Pancreas (tissue), 10 donors: ENCODE results near the gene ELL3. TPM values are rescaled to one million over a fixed set of nuclear protein-coding genes. Genes with fewer than 3 reads are reported as not detected.

Experiments
- ATAC-seq, 4 donors: fragments of 200-7000 bp; cut with Tn5 transposase; one replicate each; pipeline versions ENCODE4 v1.8.0 to v1.9.1; 2020; ENCODE audit warnings: mild to moderate bottlenecking in 4 of 4, moderate library complexity in 4 of 4
- DNase-seq, 6 donors: peaks; one replicate each; pipeline ENCODE4 v3.0.0-alpha.2; 2020
- FAIRE-seq: peaks from 2 replicates; lab custom pipeline; 2012; peaks lifted over from hg19 to GRCh38; lab: Jason Lieb, UNC
- H3K27ac ChIP-seq, 4 donors: fragments of 200-600 bp; sonication (generic); 1 replicate in 3 of 4; 2 replicates in 1 of 4; pipeline versions ENCODE4 v1.5.0 to v1.8.0; 2020
- H3K27me3 ChIP-seq, 4 donors: fragments of 200-600 bp; one replicate each; pipeline ENCODE4 v1.8.0; 2021
- H3K36me3 ChIP-seq, 3 donors: fragments of 200-600 bp; sonication (generic) in 1 of 3; one replicate each; pipeline versions ENCODE4 v1.5.0 to v1.8.0; 2020 to 2021
- H3K4me1 ChIP-seq, 3 donors: fragments of 200-600 bp; one replicate each; pipeline ENCODE4 v1.8.0; 2021
- H3K4me3 ChIP-seq, 4 donors: fragments of 200-600 bp; sonication (generic) in 2 of 4; one replicate each; pipeline versions ENCODE4 v1.5.0 to v1.8.0; 2020 to 2021
- H3K9me3 ChIP-seq, 4 donors: fragments of 200-600 bp; one replicate each; pipeline ENCODE4 v1.8.0; 2021
- WGBS, 2 donors: extraction: QIAGEN DNeasy Blood & Tissue Kit; methylation state at CpG; one replicate each; pipeline ENCODE4 v1.1.7; 2013; 5-methylcytosine and 5-hydroxymethylcytosine counted together
- intact Hi-C, 3 donors: fragments of 100-400 bp; cut with DNase I; formaldehyde crosslinking; loops; one replicate each; pipeline versions ENCODE4 v1.11.1 to v1.14.2; 2022
- polyA plus RNA-seq, 2 donors: library from polyadenylated mRNA; stranded (reverse); fragments of 200-250 nt; gene quantifications; one replicate each; pipeline ENCODE4 v1.2.3, GENCODE V29; 2013
- total RNA-seq, 6 donors: library from RNA; stranded (reverse); fragmentation: NEBNext Ultra II Directional in 4 of 6; extraction: Animal tissue kit (Norgen Biotek cat#: 25700) in 4 of 6; gene quantifications; one replicate each; pipeline versions ENCODE4 v1.2.1 to v1.2.4, GENCODE V29; 2021 to 2023
- TF ChIP-seq, protein P1 (sequence below), 4 donors: fragments of 200-600 bp; sonication (generic) in 3 of 4; IDR thresholded peaks; one replicate each; pipeline versions ENCODE4 v1.5.0 to v1.8.0; 2021; ENCODE audit warnings: antibody characterized with exemption in 4 of 4
- donor health status: healthy with polysubstance abuse.
- donor health status: DM: no; HTN: no; CAD: no; lungs with moderate emphysema.
- donor health status: DM: no; HTN: no; CAD: no.
- donor health status: control.
- donor health status: control.
- donor health status: Bipolar disorder and iron deficiency.
- donor health status: DM: yes; HTN: yes; CAD: no.
- donor health status: DM: no; HTN: no; CAD: no.
- donor health status: DM: no; HTN: no; CAD: no.
- donor health status: DM: yes; HTN: yes; CAD: no.

ELL3 gene
- total and polyA plus RNA-seq, 8 donors, result 1.2 to 3.1 (median 2.0) TPM

DNA sequence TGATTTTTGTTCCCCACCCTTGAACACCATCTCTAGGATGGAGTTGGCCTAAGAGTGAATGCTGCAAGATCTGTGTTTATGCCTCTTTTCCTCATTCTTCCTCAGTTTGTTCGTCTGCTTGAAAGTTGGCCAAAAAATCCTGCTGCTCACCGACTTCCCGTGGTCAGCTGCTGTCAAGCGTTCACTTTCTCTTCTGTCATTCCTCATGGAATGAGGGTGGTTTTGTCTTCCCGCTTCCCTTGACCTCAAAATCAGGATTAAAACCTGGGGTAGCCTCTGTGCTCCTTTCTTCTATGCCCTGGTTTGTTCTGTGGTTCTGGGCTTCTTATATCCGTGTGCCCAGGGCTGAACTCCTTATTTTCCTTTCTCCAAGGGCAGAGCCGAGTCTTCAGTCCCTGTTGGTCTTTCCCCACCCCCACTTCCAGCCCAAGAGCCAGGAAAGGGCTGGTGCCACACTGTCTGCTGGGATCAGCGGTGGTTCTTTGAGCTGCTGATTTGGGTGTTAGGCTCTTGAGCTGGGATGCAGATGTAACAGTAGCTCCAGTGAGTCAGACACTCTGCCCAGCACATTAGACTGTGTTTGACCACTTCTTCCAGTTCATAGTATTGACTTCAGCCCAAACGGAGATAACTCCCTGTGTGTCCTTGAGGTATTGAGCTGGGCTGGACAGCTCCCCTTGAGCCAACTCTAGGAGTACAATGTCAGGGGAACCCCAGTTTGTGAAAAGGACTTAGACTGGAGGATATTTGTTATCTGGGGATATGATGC lies 17.7 kb upstream of the ELL3 start:
- peak overlapping the region in 2 of 4 donors; percentile 26 to 98 for H3K27ac ChIP-seq

DNA sequence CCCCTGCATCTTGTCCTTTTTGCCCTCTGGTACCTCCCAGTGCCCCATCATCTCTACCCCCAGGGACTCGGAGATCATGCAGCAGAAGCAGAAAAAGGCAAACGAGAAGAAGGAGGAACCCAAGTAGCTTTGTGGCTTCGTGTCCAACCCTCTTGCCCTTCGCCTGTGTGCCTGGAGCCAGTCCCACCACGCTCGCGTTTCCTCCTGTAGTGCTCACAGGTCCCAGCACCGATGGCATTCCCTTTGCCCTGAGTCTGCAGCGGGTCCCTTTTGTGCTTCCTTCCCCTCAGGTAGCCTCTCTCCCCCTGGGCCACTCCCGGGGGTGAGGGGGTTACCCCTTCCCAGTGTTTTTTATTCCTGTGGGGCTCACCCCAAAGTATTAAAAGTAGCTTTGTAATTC lies 16.9 kb upstream of the ELL3 start:
- H3K27ac ChIP-seq, result peak overlapping the region in 2 of 4 donors; percentile 98 to 99
- H3K9me3 ChIP-seq, result no peaks in the 10 kb centered on the region
- peak overlapping the region in 3 of 4 donors; percentile 80 to 95 (median 94) for H3K4me3 ChIP-seq
- peaks cover 20 to 32% (median 20%) of the 10 kb centered on the region in 3 donors for H3K4me1 ChIP-seq
- ATAC-seq (no peak), DNase-seq (no peak), FAIRE-seq (no peak)
- 51 to 62% methylated on average over 10 of the region's 10 CpGs for WGBS, 2 donors
- intact Hi-C loops, result no loop called here
- H3K36me3 ChIP-seq, result peaks cover 5 to 23% (median 7%) of the 10 kb centered on the region in 3 donors
- TF ChIP-seq, protein P1, sequence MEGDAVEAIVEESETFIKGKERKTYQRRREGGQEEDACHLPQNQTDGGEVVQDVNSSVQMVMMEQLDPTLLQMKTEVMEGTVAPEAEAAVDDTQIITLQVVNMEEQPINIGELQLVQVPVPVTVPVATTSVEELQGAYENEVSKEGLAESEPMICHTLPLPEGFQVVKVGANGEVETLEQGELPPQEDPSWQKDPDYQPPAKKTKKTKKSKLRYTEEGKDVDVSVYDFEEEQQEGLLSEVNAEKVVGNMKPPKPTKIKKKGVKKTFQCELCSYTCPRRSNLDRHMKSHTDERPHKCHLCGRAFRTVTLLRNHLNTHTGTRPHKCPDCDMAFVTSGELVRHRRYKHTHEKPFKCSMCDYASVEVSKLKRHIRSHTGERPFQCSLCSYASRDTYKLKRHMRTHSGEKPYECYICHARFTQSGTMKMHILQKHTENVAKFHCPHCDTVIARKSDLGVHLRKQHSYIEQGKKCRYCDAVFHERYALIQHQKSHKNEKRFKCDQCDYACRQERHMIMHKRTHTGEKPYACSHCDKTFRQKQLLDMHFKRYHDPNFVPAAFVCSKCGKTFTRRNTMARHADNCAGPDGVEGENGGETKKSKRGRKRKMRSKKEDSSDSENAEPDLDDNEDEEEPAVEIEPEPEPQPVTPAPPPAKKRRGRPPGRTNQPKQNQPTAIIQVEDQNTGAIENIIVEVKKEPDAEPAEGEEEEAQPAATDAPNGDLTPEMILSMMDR (IDR thresholded peaks at IDR 0.05), result no peak
- no peaks in the 10 kb centered on the region for H3K27me3 ChIP-seq

More for the DNA sequence above, 17.7 kb upstream of the ELL3 start:
- Histone ChIP-seq H3K4me1 (peaks cover 20 to 39% (median 20%) of the 10 kb centered on the region in 3 donors), H3K36me3 (peaks cover 5 to 30% (median 7%) of the 10 kb centered on the region in 3 donors), H3K4me3 (peak overlapping the region in 1 of 4 donors; percentile 80), H3K27me3 (no peaks in the 10 kb centered on the region), H3K9me3 (no peaks in the 10 kb centered on the region)
- ATAC-seq (no peak), DNase-seq (peak in 1 of 6 donors; percentile 31), FAIRE-seq (no peak)
- intact Hi-C loops, result no loop called here
- TF ChIP-seq, protein P1 (IDR thresholded peaks at IDR 0.05), result no peak
- WGBS, 2 donors, result 47 to 50% methylated on average over 9 of the region's 9 CpGs

DNA sequence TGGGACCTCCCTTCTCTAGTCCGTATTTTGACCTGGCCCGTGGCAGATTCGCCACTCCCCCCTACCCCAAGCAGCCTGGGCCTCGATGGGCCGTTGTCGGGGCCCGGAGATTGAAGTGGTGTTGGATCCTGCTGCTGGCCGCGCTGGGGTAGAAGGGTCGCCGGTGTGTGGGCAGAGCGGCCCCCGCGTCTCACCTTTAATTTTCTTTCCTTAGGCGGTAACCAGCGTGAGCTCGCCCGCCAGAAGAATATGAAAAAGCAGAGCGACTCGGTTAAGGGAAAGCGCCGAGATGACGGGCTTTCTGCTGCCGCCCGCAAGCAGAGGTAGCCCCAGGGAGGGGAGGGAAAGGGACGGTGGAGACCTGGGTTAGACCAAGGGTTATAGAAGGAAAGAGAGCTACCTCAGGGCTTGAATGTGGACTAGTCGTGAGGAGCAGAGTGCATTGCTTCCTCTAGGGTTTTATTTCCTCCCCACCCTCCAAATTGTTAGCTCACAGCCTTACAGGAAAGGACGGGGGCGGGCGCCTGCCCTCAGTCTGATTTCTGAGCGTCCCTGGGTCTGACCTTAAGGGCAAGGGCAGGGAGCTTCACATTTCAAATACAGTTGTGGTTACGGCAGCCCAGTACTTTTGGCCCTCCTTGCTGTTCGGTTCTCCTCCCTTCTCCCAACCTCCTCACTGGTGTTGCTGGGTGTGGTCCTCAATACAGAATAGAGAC lies 16.2 kb upstream of the ELL3 start:
- 0% methylated on average over 33 of the region's 33 CpGs for WGBS, 2 donors
- FAIRE-seq (no peak), DNase-seq (peak in 3 of 6 donors; percentile 37 to 73 (median 43)), ATAC-seq (peak; percentile 2 to 23 (median 12))
- H3K27me3 ChIP-seq, result no peaks in the 10 kb centered on the region
- TF ChIP-seq, protein P1 (IDR thresholded peaks at IDR 0.05), result no peak
- H3K4me1 ChIP-seq, result peaks cover 20 to 25% (median 20%) of the 10 kb centered on the region in 3 donors
- peak overlapping the region; percentile 73 to 95 (median 87) for H3K4me3 ChIP-seq
- peak overlapping the region; percentile 79 to 99 (median 96) for H3K27ac ChIP-seq
- no peaks in the 10 kb centered on the region for H3K9me3 ChIP-seq
- H3K36me3 ChIP-seq, result peaks cover 5 to 23% (median 7%) of the 10 kb centered on the region in 3 donors
- intact Hi-C loops, result no loop called here

DNA sequence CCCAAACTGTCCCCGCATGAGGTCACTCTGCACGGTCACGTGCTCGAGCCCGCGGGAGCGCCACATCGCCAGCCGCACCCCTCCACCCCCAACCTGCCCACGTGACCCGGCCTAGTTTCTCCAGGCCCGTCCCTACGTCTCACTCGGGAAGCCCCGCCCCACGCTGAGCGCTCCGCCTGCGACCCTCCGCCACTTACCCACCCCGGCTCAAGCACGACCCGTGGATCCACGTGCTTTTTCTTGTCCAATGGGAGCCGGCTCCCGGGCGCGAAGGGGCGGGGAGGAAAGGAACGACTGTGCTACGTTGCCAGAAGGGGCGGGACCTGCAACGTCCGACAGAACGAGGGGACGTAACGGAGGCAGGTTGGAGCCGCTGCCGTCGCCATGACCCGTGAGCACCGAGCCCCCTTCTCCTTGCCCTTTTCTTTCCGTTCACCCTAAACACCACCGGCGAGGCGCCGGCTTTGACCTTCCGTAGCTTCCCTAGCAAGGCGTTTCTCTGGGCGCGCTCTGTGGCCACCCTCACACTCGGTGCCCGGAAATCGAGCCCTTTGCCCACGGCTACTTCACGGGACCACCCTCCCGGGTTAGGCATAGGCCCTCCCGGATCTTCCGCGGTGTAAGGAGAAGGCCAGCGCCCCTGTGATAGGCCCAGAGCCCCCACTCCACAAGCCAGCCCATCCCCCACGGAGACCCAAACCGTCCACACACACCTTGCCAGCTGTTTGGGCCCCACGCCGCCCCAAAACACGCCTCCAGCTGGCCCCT lies 15.4 kb upstream of the ELL3 start, which contains the start of gene SERF2:
Gene SERF2, plus strand, starts transcription at position 328 of the 768 bp plus-strand sequence. Its CDS starts 57 bp downstream, at position 385.
- intact Hi-C loops, result no loop called here
- H3K9me3 ChIP-seq, result no peaks in the 10 kb centered on the region
- DNase-seq, result peak; percentile 99 to 100 (median 100)
- 0% methylated on average over 60 to 66 of the region's 66 CpGs for WGBS, 2 donors
- peak; percentile 91 to 95 (median 92) for ATAC-seq
- TF ChIP-seq, protein P1 (IDR thresholded peaks at IDR 0.05), result no peak
- peaks cover 20 to 23% (median 20%) of the 10 kb centered on the region in 3 donors for H3K4me1 ChIP-seq
- peak within 1 kb of the TSS; percentile 73 to 95 (median 87) for H3K4me3 ChIP-seq
- no peaks in the 10 kb centered on the region for H3K27me3 ChIP-seq
- FAIRE-seq, result peak; percentile 67
- peaks cover 5 to 23% (median 7%) of the 10 kb centered on the region in 3 donors for H3K36me3 ChIP-seq
- H3K27ac ChIP-seq, result peak within 1 kb of the TSS; percentile 79 to 99 (median 96)
